ENCODE measurements around the gene COL11A2. TPM values are rescaled to one million over a fixed set of nuclear protein-coding genes. Genes with fewer than 3 reads are reported as not detected.
A peak's percentile ranks its signal among the peaks of the same experiment; 100 is the strongest.

Gene COL11A2
- total and polyA plus RNA-seq, 2 of the 13 experiments (the other 11 are each of a cell fraction or from before 2014, with no cell fraction given) = 0.55 TPM

GRCh38 chr6:33198159-33198852, 6.0 kb upstream of the COL11A2 start (continued):
- TF ChIP-seq AKNA (CRISPR knock-in tag; IDR thresholded peaks at IDR 0.05; ENCODE audit: borderline replicate concordance) (no peak), MNT (IDR thresholded peaks at IDR 0.05) (no peak; the same call in 1 of the 2 replicates), ZNF598 (CRISPR knock-in tag; IDR thresholded peaks at IDR 0.05; ENCODE audit: borderline replicate concordance) (no peak), EED (CRISPR knock-in tag; IDR thresholded peaks at IDR 0.05) (no peak; the same call in 1 of the 2 replicates), NFATC3 (CRISPR knock-in tag; IDR thresholded peaks at IDR 0.05) (no peak), MTA3 (CRISPR knock-in tag; IDR thresholded peaks at IDR 0.05) (no peak), ZNF563 (CRISPR knock-in tag; IDR thresholded peaks at IDR 0.05) (no peak), ELF3 (CRISPR knock-in tag; IDR thresholded peaks at IDR 0.05) (peak; percentile 86), CEBPZ (IDR thresholded peaks at IDR 0.05; ENCODE audit: low read length) (no peak), BCLAF1 (IDR thresholded peaks at IDR 0.05) (no peak), ZNF737 (CRISPR knock-in tag; IDR thresholded peaks at IDR 0.05; ENCODE audit: borderline replicate concordance) (no peak), ESRRA (CRISPR knock-in tag; IDR thresholded peaks at IDR 0.05; ENCODE audit: low read depth) (peak; percentile 93), HNRNPH1 (optimal IDR thresholded peaks at IDR 0.05; ENCODE audit: low read depth, low read length) (no peak), BORCS8-MEF2B (CRISPR knock-in tag; IDR thresholded peaks at IDR 0.05) (peak; percentile 43; the same call in 1 of the 2 replicates), TERF1 (CRISPR knock-in tag; IDR thresholded peaks at IDR 0.05) (no peak)
